ENCODE measurements around the gene TP53RK.

The TP53RK gene

GRCh38 chr20:46660487-46660886 is 28.8 kb downstream of the TP53RK start:
- DNase-seq (ENCODE audit: low read depth): no peak

GRCh38 chr20:46657618-46658017 is 31.6 kb downstream of the TP53RK start:
- no peak for DNase-seq (ENCODE audit: low read depth)

GRCh38 chr20:46657137-46657536 is 32.1 kb downstream of the TP53RK start:
- DNase-seq (ENCODE audit: low read depth): no peak

GRCh38 chr20:46652699-46653098 is 36.5 kb downstream of the TP53RK start:
- no peak for DNase-seq (ENCODE audit: low read depth)

- DNase-seq (ENCODE audit: low read depth): no peak
These were observed 37.9 kb downstream of the TP53RK start, which contains the start of gene SLC13A3 for GRCh38 chr20:46651091-46651962. TSS of gene SLC13A3 (minus strand) at chr20:46651459. CDS start at chr20:46651421, 38 bp downstream.

- no peak for DNase-seq (ENCODE audit: low read depth)
These were observed 38.6 kb downstream of the TP53RK start for GRCh38 chr20:46650575-46651090.

- no peak for DNase-seq (ENCODE audit: low read depth)
These were observed 39.2 kb downstream of the TP53RK start for GRCh38 chr20:46649965-46650542.

GRCh38 chr20:46649650-46649949 is 39.6 kb downstream of the TP53RK start:
- DNase-seq (ENCODE audit: low read depth): no peak

GRCh38 chr20:46648903-46649649 is 40.2 kb downstream of the TP53RK start:
- no peak for DNase-seq (ENCODE audit: low read depth)

- no peak for DNase-seq (ENCODE audit: low read depth)
These were observed 41.8 kb downstream of the TP53RK start for GRCh38 chr20:46647469-46647868.

GRCh38 chr20:46646659-46647380 is 42.4 kb downstream of the TP53RK start:
- no peak for DNase-seq (ENCODE audit: low read depth)

- DNase-seq (ENCODE audit: low read depth): no peak
These were observed 43.1 kb downstream of the TP53RK start for GRCh38 chr20:46646122-46646521.

GRCh38 chr20:46644733-46645132 is 44.5 kb downstream of the TP53RK start:
- DNase-seq (ENCODE audit: low read depth): no peak

- no peak for DNase-seq (ENCODE audit: low read depth)
These were observed 45.1 kb downstream of the TP53RK start for GRCh38 chr20:46644160-46644559.

GRCh38 chr20:46642969-46643343 is 46.3 kb downstream of the TP53RK start:
- no peak for DNase-seq (ENCODE audit: low read depth)

GRCh38 chr20:46642265-46642968 is 46.8 kb downstream of the TP53RK start:
- DNase-seq (ENCODE audit: low read depth): no peak

GRCh38 chr20:46641424-46641823 is 47.8 kb downstream of the TP53RK start:
- DNase-seq (ENCODE audit: low read depth): no peak

GRCh38 chr20:46640536-46641311 is 48.5 kb downstream of the TP53RK start:
- DNase-seq (ENCODE audit: low read depth): no peak

- DNase-seq (ENCODE audit: low read depth): no peak
These were observed 49.2 kb downstream of the TP53RK start for GRCh38 chr20:46640044-46640443.

- no peak for DNase-seq (ENCODE audit: low read depth)
These were observed 49.7 kb downstream of the TP53RK start for GRCh38 chr20:46639587-46639986.

GRCh38 chr20:46638898-46639274 is 50.4 kb downstream of the TP53RK start:
- DNase-seq (ENCODE audit: low read depth): no peak

Data from stimulated activated CD4-positive, alpha-beta T cell treated with anti-CD3 and anti-CD28 coated beads, Interleukin-2, amount 100 ng/mL, for 4 hours (primary cell).